NCI-H2196 (cell line): Measurements from ENCODE around the gene HLA-G.

Source experiments
- DNase-seq: peaks from one replicate; lab custom pipeline; 2025; ENCODE audit not compliant: unreplicated experiment; lab: John Stamatoyannopoulos, UW

HLA-G gene

GRCh38 chr6:29815118-29815750, 12.4 kb upstream of the HLA-G start:
- DNase-seq: no peak

- DNase-seq: no peak
Observed at GRCh38 chr6:29816030-29816429, 11.6 kb upstream of the HLA-G start.

DNA sequence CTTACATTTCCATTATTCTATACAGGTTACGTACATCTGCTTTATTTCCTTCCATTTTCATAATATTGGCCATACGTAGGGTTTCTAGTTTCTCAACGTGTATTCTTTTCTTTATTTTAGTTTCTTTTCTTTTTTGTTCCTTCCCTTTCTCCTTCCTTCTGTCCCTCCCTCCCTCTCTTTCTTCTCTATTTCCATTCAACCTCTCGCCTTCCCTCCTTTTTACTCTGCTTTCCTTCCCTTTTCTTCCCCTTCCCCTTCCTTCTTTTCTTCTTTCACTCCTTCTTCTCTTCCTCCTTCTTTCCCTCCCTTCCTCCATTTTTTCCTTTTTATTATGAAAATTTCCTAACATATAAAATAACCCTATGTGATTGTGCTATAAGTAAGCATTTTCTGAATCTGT, 8.7 kb upstream of the HLA-G start:
- DNase-seq: no peak

DNA sequence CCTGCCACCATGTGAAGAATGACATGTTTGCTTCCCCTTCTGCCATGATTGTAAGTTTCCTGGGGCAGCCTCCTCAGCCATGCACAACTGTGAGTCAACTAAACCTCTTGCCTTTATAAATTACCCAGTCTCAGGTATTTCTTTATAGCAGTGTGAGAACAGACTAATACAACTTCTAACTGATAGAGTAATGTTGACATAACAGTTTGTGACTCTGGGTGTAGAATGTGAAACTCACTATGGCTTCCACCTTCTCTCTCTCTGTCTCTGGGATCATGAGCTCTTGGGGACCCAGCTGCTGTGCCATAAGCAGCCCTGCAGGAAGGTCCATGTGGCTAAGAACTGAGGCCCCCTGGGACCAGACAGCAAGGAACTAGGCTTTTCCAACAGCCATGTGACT, 3.5 kb upstream of the HLA-G start:
- DNase-seq: no peak

DNA sequence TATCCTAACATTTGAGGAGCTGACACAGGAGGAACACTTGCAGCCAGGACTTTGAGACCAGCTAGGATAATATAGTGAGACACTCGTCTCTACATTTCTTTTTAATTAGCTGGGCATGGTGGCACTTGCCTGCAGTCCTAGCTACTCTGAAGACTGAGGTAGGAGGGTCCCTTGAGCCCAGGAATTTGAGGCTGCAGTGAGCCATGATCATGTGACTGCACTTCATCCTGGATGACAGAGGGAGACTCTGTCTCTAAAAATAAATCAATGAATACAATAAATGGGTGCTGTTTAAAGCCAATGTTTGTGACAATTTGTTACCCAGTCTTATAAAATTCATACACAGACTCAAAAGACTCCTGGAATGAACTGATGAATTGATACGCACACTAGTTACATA, 1.8 kb upstream of the HLA-G start:
- no peak for DNase-seq

DNA sequence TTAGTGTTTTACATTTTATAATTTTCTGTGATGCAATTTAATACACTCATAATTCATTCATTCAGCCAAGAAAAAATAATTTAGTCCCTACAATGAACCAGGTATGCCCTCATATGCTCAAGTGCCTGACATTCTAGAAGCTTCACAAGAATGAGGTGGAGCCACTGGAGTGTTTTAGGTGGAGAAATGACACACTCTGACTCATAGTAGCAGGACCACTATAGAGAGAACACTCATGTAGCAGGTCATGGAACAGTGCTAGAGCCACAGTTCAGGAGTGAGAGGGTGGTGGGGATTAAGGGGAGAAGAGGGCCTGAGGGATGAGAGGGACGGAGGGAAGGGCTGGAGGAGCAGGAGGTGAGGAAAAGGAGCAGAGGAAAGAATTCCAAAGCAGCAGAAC, 1.4 kb upstream of the HLA-G start:
- no peak for DNase-seq

- DNase-seq: no peak
Observed at GRCh38 chr6:29828471-29828797, 809 bp downstream of the HLA-G start.

DNA sequence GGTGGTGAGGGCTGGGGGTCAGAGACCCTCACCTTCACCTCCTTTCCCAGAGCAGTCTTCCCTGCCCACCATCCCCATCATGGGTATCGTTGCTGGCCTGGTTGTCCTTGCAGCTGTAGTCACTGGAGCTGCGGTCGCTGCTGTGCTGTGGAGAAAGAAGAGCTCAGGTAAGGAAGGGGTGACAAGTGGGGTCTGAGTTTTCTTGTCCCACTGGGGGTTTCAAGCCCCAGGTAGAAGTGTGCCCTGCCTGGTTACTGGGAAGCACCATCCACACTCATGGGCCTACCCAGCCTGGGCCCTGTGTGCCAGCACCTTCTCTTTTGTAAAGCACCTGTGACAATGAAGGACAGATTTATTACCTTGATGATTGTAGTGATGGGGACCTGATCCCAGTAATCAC, 2.1 kb downstream of the HLA-G start:
- no peak for DNase-seq

DNA sequence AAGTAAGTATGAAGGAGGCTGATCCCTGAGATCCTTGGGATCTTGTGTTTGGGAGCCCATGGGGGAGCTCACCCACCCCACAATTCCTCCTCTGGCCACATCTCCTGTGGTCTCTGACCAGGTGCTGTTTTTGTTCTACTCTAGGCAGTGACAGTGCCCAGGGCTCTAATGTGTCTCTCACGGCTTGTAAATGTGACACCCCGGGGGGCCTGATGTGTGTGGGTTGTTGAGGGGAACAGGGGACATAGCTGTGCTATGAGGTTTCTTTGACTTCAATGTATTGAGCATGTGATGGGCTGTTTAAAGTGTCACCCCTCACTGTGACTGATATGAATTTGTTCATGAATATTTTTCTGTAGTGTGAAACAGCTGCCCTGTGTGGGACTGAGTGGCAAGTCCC, 2.8 kb downstream of the HLA-G start:
- no peak for DNase-seq

DNA sequence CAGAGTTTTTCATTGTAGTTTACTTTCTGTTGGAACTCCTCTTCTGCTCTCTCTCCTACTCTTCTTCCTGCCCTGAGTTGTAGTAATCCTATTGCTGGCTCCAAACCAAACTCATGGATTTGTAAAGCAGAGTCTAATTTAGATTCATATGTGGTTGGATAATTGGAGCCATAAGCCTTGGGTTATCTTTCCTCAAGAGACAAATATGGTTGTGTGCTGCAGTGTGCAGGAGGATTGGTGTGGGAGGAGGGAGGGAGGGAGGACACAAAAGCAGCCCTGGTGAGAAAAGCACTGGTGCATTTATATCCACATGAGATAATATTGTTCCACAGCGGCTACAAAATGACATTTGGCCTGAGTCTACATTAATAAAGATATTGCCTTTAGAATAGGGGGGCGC, 4.2 kb downstream of the HLA-G start:
- DNase-seq: no peak

DNA sequence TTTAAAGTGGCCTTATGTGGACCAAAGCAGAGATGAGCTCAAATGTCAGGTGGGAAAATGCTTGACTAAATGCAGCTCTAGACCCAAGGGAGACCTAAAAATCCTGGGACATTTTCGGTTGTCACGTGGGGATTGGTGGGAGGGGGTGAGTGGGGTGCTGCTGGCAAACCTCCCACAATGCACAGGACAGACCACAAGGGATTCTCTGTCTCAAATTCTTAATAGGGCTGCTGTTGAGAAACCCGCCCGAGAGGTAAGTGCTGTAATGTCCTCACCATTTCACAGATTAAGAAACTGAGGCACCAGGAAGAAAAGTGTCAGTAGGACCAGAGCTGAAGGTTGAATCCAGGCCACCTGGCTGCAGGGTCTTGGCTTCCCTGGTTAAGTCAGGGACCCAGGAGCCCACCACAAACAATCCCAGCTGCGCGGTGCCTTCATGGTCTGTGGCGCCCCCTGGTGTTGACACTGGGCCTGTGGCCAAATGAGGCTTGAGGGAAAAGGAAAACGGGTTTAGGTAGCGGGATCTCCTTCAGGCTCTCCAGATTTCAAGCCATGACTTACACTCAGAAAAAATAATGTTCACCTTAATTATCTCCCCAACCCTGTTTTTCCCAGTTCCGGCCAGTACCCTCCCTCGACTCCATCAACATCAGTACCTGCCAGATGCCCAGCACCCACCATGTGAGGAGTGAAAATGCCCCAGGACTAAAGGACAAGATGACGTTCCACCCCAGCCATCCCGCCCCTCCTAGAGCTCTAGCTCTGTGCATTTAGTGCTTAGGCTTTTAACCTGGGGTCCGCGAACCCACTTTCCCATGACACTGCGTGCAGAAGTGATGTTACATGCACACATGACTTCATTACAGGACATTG, 7.2 kb downstream of the HLA-G start:
- peak; percentile 25 for DNase-seq

DNA sequence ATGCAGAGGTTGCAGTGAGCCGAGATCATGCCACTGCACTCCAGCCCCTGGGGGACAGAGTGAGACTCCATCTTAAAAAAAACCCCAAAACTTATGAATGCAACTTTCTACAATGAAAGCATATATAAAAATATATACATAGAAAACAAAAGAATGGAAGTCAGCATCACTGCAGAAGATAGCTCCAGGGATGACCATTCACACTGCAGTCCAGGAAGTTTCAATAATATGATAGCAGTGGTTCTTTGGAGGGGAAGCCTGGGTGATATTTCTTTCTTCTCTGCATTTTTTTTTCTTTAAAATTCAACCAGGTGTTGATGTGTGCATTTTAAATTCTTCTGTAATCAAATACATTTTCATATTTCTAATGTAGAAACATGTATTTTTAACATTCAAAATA, 12.3 kb downstream of the HLA-G start:
- no peak for DNase-seq

DNA sequence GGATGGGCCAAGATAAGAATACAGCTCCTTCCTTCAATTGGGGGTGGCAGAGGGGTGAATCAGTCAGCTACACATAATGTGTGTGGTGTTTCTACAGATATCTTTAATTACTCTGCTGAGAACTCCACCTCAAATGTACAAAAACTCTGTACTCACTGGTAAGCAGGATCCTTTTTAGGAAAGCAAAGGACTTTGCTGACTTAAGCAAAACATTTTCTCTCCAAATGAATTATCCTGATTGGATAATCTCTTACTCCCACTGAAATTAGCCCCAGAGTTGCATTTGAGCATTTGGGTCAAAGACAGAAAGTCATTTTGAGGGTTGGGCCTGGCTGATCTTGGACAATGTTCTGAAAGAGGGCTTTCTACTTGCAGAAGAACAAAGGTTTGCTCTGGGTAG, 13.4 kb downstream of the HLA-G start:
- no peak for DNase-seq

GRCh38 chr6:29845405-29846006, 17.9 kb downstream of the HLA-G start:
- DNase-seq: no peak

DNA sequence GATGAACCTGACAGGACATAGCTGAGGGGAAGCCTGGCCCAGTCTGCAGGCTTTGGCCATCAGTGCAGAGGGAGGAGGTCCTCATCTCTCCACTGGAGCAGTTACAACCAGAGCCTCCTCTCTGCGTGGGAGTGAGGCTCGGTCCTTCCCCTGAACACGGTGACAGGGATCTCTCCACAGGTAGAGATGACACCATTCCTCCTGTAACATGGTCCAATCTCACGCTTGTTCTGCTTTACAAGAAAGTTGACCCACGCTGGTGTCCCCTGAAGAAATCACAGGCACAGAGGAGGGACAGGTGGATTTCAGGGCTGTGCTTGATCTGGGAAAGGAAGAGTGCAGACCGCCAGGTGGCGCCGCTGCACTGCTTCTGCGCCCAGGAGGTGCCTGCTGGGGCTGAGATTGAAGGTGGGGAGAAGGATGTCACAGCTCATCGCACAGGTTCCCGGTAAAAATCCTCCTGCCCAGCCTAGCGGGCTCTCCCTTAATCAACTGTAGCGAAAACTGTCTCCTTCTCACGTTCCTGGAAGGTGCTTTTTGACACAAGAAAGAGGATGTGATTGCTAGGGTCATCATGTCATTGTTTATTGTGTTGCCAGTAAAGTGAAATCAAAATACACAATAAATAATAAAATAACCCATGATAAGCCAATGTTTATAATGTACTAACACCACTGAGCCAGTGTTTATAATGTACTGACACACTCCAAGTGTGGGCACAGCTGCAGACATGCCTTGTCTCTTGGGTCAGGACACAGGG, 20.4 kb downstream of the HLA-G start:
- peak; percentile 77 for DNase-seq

GRCh38 chr6:29850011-29850553, 22.5 kb downstream of the HLA-G start:
- DNase-seq: no peak

DNA sequence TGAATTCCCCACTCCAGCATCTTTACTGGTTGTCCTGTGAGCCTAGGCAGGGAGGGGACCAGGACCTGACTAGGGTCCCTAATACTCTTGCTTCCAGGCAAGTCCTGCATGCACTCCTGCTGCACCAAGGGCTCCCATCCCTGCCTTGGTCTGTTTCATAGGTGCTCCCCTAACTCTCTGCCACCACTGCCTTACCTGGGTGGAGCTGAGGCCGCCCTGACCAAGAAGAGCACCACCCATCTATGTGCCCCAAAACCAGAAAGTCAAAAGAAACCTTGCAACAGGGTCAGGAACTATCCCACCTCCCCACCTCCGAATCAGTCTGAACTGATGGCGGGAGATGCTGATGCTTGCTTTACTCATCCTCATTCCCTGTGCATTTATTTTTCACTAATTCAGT, 23.6 kb downstream of the HLA-G start:
- DNase-seq: no peak

GRCh38 chr6:29853245-29853644, 25.6 kb downstream of the HLA-G start:
- no peak for DNase-seq

- no peak for DNase-seq
Observed at GRCh38 chr6:29858006-29858405, 30.4 kb downstream of the HLA-G start.

- no peak for DNase-seq
Observed at GRCh38 chr6:29861521-29862255, 34.1 kb downstream of the HLA-G start.
